HCT116 (cell line): ENCODE results near the gene RPLP2. TPM values are rescaled to one million over a fixed set of nuclear protein-coding genes. Genes with fewer than 3 reads are reported as not detected.

Source experiments
- ATAC-seq: fragments of 200-7000 bp; cut with Tn5 transposase; 2 replicates; pipeline ENCODE4 v1.9.1; 2020; ENCODE audit warnings: mild to moderate bottlenecking, moderate library complexity
- BruUV-seq: library from RNA; stranded (reverse); fragments of 400-500 nt; replicated peaks from 2 replicates; lab custom pipeline; 2021; lab: Mats Ljungman, UMichigan
- CTCF ChIA-PET: fragments of 300-600 bp; sonication (Branson Sonifier 250); formaldehyde crosslinking; loops from one replicate; lab custom pipeline; 2021; ENCODE audit warnings: antibody characterized with exemption; lab: Charles Lee
- POLR2A ChIA-PET: fragments of 300-600, 350-600 bp; sonication (Branson Sonifier 250); formaldehyde crosslinking; loops from one replicate; lab custom pipeline; 2021; ENCODE audit warnings: antibody characterized with exemption; lab: Charles Lee
- RAD21 ChIA-PET, 2 experiments: fragments of 300-600 bp; sonication (Branson Sonifier 250); formaldehyde crosslinking; loops; one replicate each; lab custom pipeline; 2023; ENCODE audit warnings: low total read pairs in 2 of 2; ENCODE audit not compliant: uncharacterized antibody in 2 of 2, unreplicated experiment in 2 of 2, low non-redundant PET in 1 of 2; lab: Charles Lee
- DNase-seq: peaks from one replicate; pipeline ENCODE4 v3.0.0-alpha.2; 2010; ENCODE audit warnings: low read depth, low spot score
- H2AFZ ChIP-seq: fragments of 200-600 bp; shearing (Covaris generic), sonication (generic); 2 replicates; pipeline ENCODE4 v1.6.1; 2017; ENCODE audit warnings: low read depth, mixed run types, mixed read lengths, antibody characterized with exemption, low read length; ENCODE audit not compliant: poor library complexity, severe bottlenecking
- H3K27ac ChIP-seq: 2 replicates; pipeline ENCODE4 v1.5.1; 2012; ENCODE audit warnings: low read depth, low read length
- H3K27me3 ChIP-seq: fragments of 200-600 bp; sonication (generic); 2 replicates; pipeline ENCODE4 v1.6.1; 2016; ENCODE audit warnings: mixed run types, low read length, mixed read lengths; ENCODE audit not compliant: insufficient read depth
- H3K36me3 ChIP-seq, 2 experiments: fragments of 200-500 bp in 1 of 2; fragments of 200-600 bp in 1 of 2; sonication (Bioruptor generic) in 1 of 2; sonication (generic) in 1 of 2; 2 replicates each; pipeline versions ENCODE4 v1.5.1 to v1.6.1; 2014 to 2016; ENCODE audit warnings: low read length in 2 of 2, inconsistent platforms in 1 of 2, mixed read lengths in 1 of 2, mixed run types in 1 of 2; ENCODE audit not compliant: insufficient read depth in 2 of 2, control insufficient read depth in 1 of 2
- H3K4me1 ChIP-seq, 2 experiments: fragments of 200-600 bp in 1 of 2; sonication (generic) in 1 of 2; 2 replicates each; pipeline versions ENCODE4 v1.5.1 to v1.6.1; 2012 to 2017; ENCODE audit warnings: low read length in 2 of 2, inconsistent platforms in 1 of 2, mild to moderate bottlenecking in 1 of 2, mixed read lengths in 1 of 2, mixed run types in 1 of 2, moderate library complexity in 1 of 2; ENCODE audit not compliant: insufficient read depth in 2 of 2, control insufficient read depth in 1 of 2
- H3K4me2 ChIP-seq: fragments of 200-600 bp; sonication (generic); 2 replicates; pipeline ENCODE4 v1.6.1; 2017; ENCODE audit warnings: mixed run types, low read length, mixed read lengths
- H3K4me3 ChIP-seq, 2 experiments: fragments of 200-600 bp in 1 of 2; sonication (generic) in 1 of 2; replicated peaks in 1 of 2; 2 replicates each; pipeline ENCODE4 v1.5.1; 2011 to 2016; ENCODE audit warnings: low read length in 2 of 2, control low read depth in 1 of 2, low read depth in 1 of 2, mild to moderate bottlenecking in 1 of 2, mixed read lengths in 1 of 2, mixed run types in 1 of 2
- H3K79me2 ChIP-seq: fragments of 200-600 bp; sonication (generic); 2 replicates; pipeline ENCODE4 v1.6.1; 2017; ENCODE audit warnings: mild to moderate bottlenecking, mixed run types, low read length, moderate library complexity, mixed read lengths; ENCODE audit not compliant: insufficient read depth
- H3K9ac ChIP-seq: fragments of 200-600 bp; sonication (generic); 2 replicates; pipeline ENCODE4 v1.6.1; 2016; ENCODE audit warnings: low read length, mixed read lengths
- H3K9me2 ChIP-seq: fragments of 200-600 bp; sonication (generic), shearing (Covaris generic); 2 replicates; pipeline ENCODE4 v1.6.1; 2017; ENCODE audit warnings: mixed run types, mild to moderate bottlenecking, moderate library complexity; ENCODE audit not compliant: insufficient read depth
- H3K9me3 ChIP-seq, 2 experiments: fragments of 200-500 bp in 1 of 2; fragments of 200-600 bp in 1 of 2; sonication (Bioruptor generic) in 1 of 2; sonication (generic) in 1 of 2; 2 replicates each; pipeline ENCODE4 v1.6.1; 2014 to 2017; ENCODE audit warnings: low read length in 2 of 2, mixed read lengths in 2 of 2, inconsistent platforms in 1 of 2, low read depth in 1 of 2, mild to moderate bottlenecking in 1 of 2, mixed run types in 1 of 2, moderate library complexity in 1 of 2; ENCODE audit not compliant: control insufficient read depth in 1 of 2, insufficient read depth in 1 of 2
- H4K20me1 ChIP-seq: fragments of 200-600 bp; sonication (generic), shearing (Covaris generic); 2 replicates; pipeline ENCODE4 v1.6.1; 2017; ENCODE audit warnings: mixed run types, mild to moderate bottlenecking, moderate library complexity; ENCODE audit not compliant: insufficient read depth
- CBX3 ChIP-seq: IDR thresholded peaks from 2 replicates; pipeline ENCODE4 v1.6.1; 2012; ENCODE audit warnings: low read depth
- CEBPB ChIP-seq: IDR thresholded peaks from 2 replicates; pipeline ENCODE4 v1.6.1; 2012; ENCODE audit warnings: low read depth
- CTCF ChIP-seq, 3 experiments: fragments of 200-600 bp in 1 of 3; sonication (generic) in 1 of 3; IDR thresholded peaks in 2 of 3; conservative IDR thresholded peaks in 1 of 3; 2 replicates each; pipeline ENCODE4 v1.5.1; 2012 to 2017; ENCODE audit warnings: low read depth in 2 of 3, low read length in 2 of 3, antibody characterized with exemption in 1 of 3, borderline replicate concordance in 1 of 3, control low read depth in 1 of 3, mild to moderate bottlenecking in 1 of 3, mixed read lengths in 1 of 3, mixed run types in 1 of 3, moderate library complexity in 1 of 3; ENCODE audit not compliant: insufficient read depth in 1 of 3
- ELF1 ChIP-seq: IDR thresholded peaks from 2 replicates; pipeline ENCODE4 v1.6.1; 2012; ENCODE audit warnings: low read depth, borderline replicate concordance
- EZH2 ChIP-seq: fragments of 200-600 bp; sonication (generic); IDR thresholded peaks from 2 replicates; pipeline ENCODE4 v1.6.1; 2017; ENCODE audit warnings: antibody characterized with exemption, mixed run types
- FOSL1 ChIP-seq: IDR thresholded peaks from 2 replicates; pipeline ENCODE4 v1.6.1; 2012; ENCODE audit warnings: low read depth
- JUND ChIP-seq: IDR thresholded peaks from 2 replicates; pipeline ENCODE4 v1.6.1; 2012
- MAX ChIP-seq: IDR thresholded peaks from 2 replicates; pipeline ENCODE4 v1.6.1; 2012
- POLR2AphosphoS5 ChIP-seq: IDR thresholded peaks from 2 replicates; pipeline ENCODE4 v1.6.1; 2011; ENCODE audit warnings: mild to moderate bottlenecking, low read depth, low read length, moderate library complexity
- RAD21 ChIP-seq: IDR thresholded peaks from 2 replicates; pipeline ENCODE4 v1.6.1; 2012; ENCODE audit warnings: low read depth, mild to moderate bottlenecking
- REST ChIP-seq: IDR thresholded peaks from 2 replicates; pipeline ENCODE4 v1.6.1; 2012; ENCODE audit warnings: low read depth
- SIN3A ChIP-seq: IDR thresholded peaks from 2 replicates; pipeline ENCODE4 v1.6.1; 2012; ENCODE audit warnings: low read depth
- SP1 ChIP-seq: IDR thresholded peaks from 2 replicates; pipeline ENCODE4 v1.6.1; 2012; ENCODE audit warnings: low read depth
- TCF7L2 ChIP-seq: IDR thresholded peaks from 2 replicates; pipeline ENCODE4 v1.7.0; 2011; ENCODE audit warnings: borderline replicate concordance, inconsistent platforms; ENCODE audit not compliant: insufficient read depth, insufficient read length; ENCODE audit errors: extremely low read depth
- YY1 ChIP-seq: IDR thresholded peaks from 2 replicates; pipeline ENCODE4 v1.6.1; 2011; ENCODE audit warnings: low read length, low read depth, moderate library complexity, mild to moderate bottlenecking; ENCODE audit not compliant: insufficient replicate concordance; ENCODE audit errors: extremely low read depth
- ZNF274 ChIP-seq: fragments of 200-500 bp; sonication (Bioruptor generic); IDR thresholded peaks from 2 replicates; pipeline ENCODE4 v1.6.1; 2014; ENCODE audit warnings: mild to moderate bottlenecking, low read depth, low read length, inconsistent platforms
- intact Hi-C: fragments of 100-400 bp; cut with micrococcal nuclease; formaldehyde crosslinking; loops from 2 replicates; pipeline ENCODE4 v1.10.0; 2022
- total RNA-seq: library from RNA; stranded (reverse); gene quantifications from one replicate; pipeline ENCODE4 v1.2.1, GENCODE V29; 2021; ENCODE audit not compliant: unreplicated experiment

Gene RPLP2
- total RNA-seq, 1 experiment from 2014 or later: 3,615 TPM

GRCh38 chr11:829847-830294 lies 20.1 kb downstream of the RPLP2 start:
- H3K27ac ChIP-seq: no peak overlapping the region; the same call in 1 of the 2 replicates
- H3K4me1 ChIP-seq: peaks cover 36 to 63% of the 10 kb centered on the region in 2 experiments
- no peaks in the 10 kb centered on the region for H3K36me3 ChIP-seq
- H3K9me3 ChIP-seq: no peaks in the 10 kb centered on the region
- POLR2A ChIA-PET: no interaction called here
- TF ChIP-seq FOSL1 (no peak), EZH2 (no peak), ZNF274 (no peak), CEBPB (no peak), YY1 (no peak), MAX (no peak), JUND (no peak), RAD21 (no peak), CTCF (IDR thresholded peaks at IDR 0.05 in 2 of 3, conservative IDR thresholded peaks at IDR 0.05 in 1 of 3; ENCODE audit: borderline replicate concordance in 1 of 3, insufficient read depth in 1 of 3, low read depth in 2 of 3, low read length in 2 of 3) (no peak), SP1 (no peak), CBX3 (no peak), REST (no peak), SIN3A (no peak), ELF1 (no peak), TCF7L2 (no peak), POLR2AphosphoS5 (no peak)
- intact Hi-C loops: no loop called here
- ATAC-seq (no peak), DNase-seq (no peak)
- no peaks in the 10 kb centered on the region for H3K27me3 ChIP-seq
- BruUV-seq: no TSS peak
- no peaks in the 10 kb centered on the region for H3K9me2 ChIP-seq
- CTCF ChIA-PET: no interaction called here
- H4K20me1 ChIP-seq: peaks cover 6% of the 10 kb centered on the region; the same call in 1 of the 2 replicates
- H3K79me2 ChIP-seq: peaks cover 28% of the 10 kb centered on the region
- no peak overlapping the region for H3K9ac ChIP-seq
- H3K4me3 ChIP-seq: no peak overlapping the region
- RAD21 ChIA-PET: no interaction called here
- no peak overlapping the region for H2AFZ ChIP-seq
- H3K4me2 ChIP-seq: no peak overlapping the region
